ENCODE measurements around the gene ITPKB.
A peak's percentile ranks its signal among the peaks of the same experiment; 100 is the strongest.

The ITPKB gene

GRCh38 chr1:226704169-226704937, 34.7 kb downstream of the ITPKB start:
- in situ Hi-C loops (cut with HindIII; ENCODE audit: low pct_ligation_motif_present, low sequenced_read_pairs): no loop called here
- TF ChIP-seq CTCF (IDR thresholded peaks at IDR 0.05; ENCODE audit: low read depth, low read length, missing control alignments): no peak
- no peak for DNase-seq
- Histone ChIP-seq H3K36me3 (replicated peaks) (no peaks in the 10 kb centered on the region), H3K4me3 (ENCODE audit: low read depth, low read length) (no peak overlapping the region), H3K27me3 (replicated peaks) (no peaks in the 10 kb centered on the region), H3K27ac (no peak overlapping the region)

- Histone ChIP-seq H3K36me3 (replicated peaks) (no peaks in the 10 kb centered on the region), H3K27me3 (replicated peaks) (no peaks in the 10 kb centered on the region), H3K4me3 (ENCODE audit: low read depth, low read length) (peak overlapping the region; percentile 66), H3K27ac (peak overlapping the region; percentile 76)
- peak; percentile 25 for DNase-seq
- TF ChIP-seq CTCF (IDR thresholded peaks at IDR 0.05; ENCODE audit: low read depth, low read length, missing control alignments): no peak
- in situ Hi-C loops (cut with HindIII; ENCODE audit: low pct_ligation_motif_present, low sequenced_read_pairs): no loop called here
Measured at GRCh38 chr1:226702957-226703831, 35.9 kb downstream of the ITPKB start.

GRCh38 chr1:226702318-226702956, 36.6 kb downstream of the ITPKB start:
- Histone ChIP-seq H3K4me3 (ENCODE audit: low read depth, low read length) (peak overlapping the region; percentile 66), H3K36me3 (replicated peaks) (no peaks in the 10 kb centered on the region), H3K27ac (peak overlapping the region; percentile 76), H3K27me3 (replicated peaks) (no peaks in the 10 kb centered on the region)
- DNase-seq: peak; percentile 46
- no peak for TF ChIP-seq CTCF (IDR thresholded peaks at IDR 0.05; ENCODE audit: low read depth, low read length, missing control alignments)
- in situ Hi-C loops (cut with HindIII; ENCODE audit: low pct_ligation_motif_present, low sequenced_read_pairs): no loop called here

GRCh38 chr1:226700861-226701260, 38.2 kb downstream of the ITPKB start:
- Histone ChIP-seq H3K36me3 (replicated peaks) (no peaks in the 10 kb centered on the region), H3K27ac (no peak overlapping the region), H3K4me3 (ENCODE audit: low read depth, low read length) (no peak overlapping the region), H3K27me3 (replicated peaks) (no peaks in the 10 kb centered on the region)
- in situ Hi-C loops (cut with HindIII; ENCODE audit: low pct_ligation_motif_present, low sequenced_read_pairs): no loop called here
- no peak for DNase-seq
- TF ChIP-seq CTCF (IDR thresholded peaks at IDR 0.05; ENCODE audit: low read depth, low read length, missing control alignments): no peak

- H3K36me3 ChIP-seq (replicated peaks): no peaks in the 10 kb centered on the region
- no peak overlapping the region for H3K27ac ChIP-seq
- in situ Hi-C loops (cut with HindIII; ENCODE audit: low pct_ligation_motif_present, low sequenced_read_pairs): no loop called here
- no peak for TF ChIP-seq CTCF (IDR thresholded peaks at IDR 0.05; ENCODE audit: low read depth, low read length, missing control alignments)
- no peak for DNase-seq
- no peak overlapping the region for H3K4me3 ChIP-seq (ENCODE audit: low read depth, low read length)
- H3K27me3 ChIP-seq (replicated peaks): no peaks in the 10 kb centered on the region
Measured at GRCh38 chr1:226699166-226699565, 39.9 kb downstream of the ITPKB start.

Data from brain microvascular endothelial cell (primary cell).